Adrenal gland (tissue), 12 donors: ENCODE data around the gene COL9A3. TPM values are rescaled to one million over a fixed set of nuclear protein-coding genes. Genes with fewer than 3 reads are reported as not detected.

Experiments
- DNase-seq, 7 donors: peaks; one replicate each; pipeline ENCODE4 v3.0.0-alpha.2; 2019 to 2020
- H3K27ac ChIP-seq, 5 donors: fragments of 200-600 bp; sonication (generic) in 4 of 5; 1 replicate in 3 of 5; 2 replicates in 2 of 5; pipeline versions ENCODE4 v1.5.1 to v1.8.0; 2016 to 2020; ENCODE audit warnings: mild to moderate bottlenecking in 1 of 5
- H3K27me3 ChIP-seq: fragments of 200-600 bp; 2 replicates; pipeline ENCODE4 v1.8.0; 2021
- H3K36me3 ChIP-seq, 2 donors: fragments of 200-600 bp; replicated peaks in 1 of 2; 1 replicate in 1 of 2; 2 replicates in 1 of 2; pipeline versions ENCODE4 v1.5.1 to v1.8.0; 2018 to 2022
- H3K4me1 ChIP-seq, 2 donors: fragments of 200-600 bp; replicated peaks in 1 of 2; 1 replicate in 1 of 2; 2 replicates in 1 of 2; pipeline versions ENCODE4 v1.5.1 to v1.8.0; 2018 to 2021
- H3K4me3 ChIP-seq, 4 donors: fragments of 200-600 bp; sonication (generic) in 3 of 4; one replicate each; pipeline ENCODE4 v1.5.1; 2016 to 2018
- H3K9me3 ChIP-seq, 3 donors: fragments of 200-600 bp; sonication (generic) in 1 of 3; replicated peaks in 1 of 3; 1 replicate in 2 of 3; 2 replicates in 1 of 3; pipeline versions ENCODE4 v1.5.1 to v1.8.0; 2016 to 2021
- POLR2A ChIP-seq, 2 donors: fragments of 450-650 bp; IDR thresholded peaks; one replicate each; pipeline ENCODE4 v1.6.1; 2017; ENCODE audit warnings: antibody characterized with exemption in 2 of 2, mild to moderate bottlenecking in 2 of 2, moderate library complexity in 1 of 2
- WGBS, 4 donors: extraction: QIAGEN DNeasy Blood & Tissue Kit in 2 of 4; methylation state at CpG; one replicate each; pipeline versions ENCODE4 v1.1.5 to v1.1.7; 2013 to 2017; 5-methylcytosine and 5-hydroxymethylcytosine counted together
- intact Hi-C, 2 donors: fragments of 100-400 bp; cut with DNase I; formaldehyde crosslinking; loops; one replicate each; pipeline versions ENCODE4 v1.14.1 to v1.15.0; 2022 to 2023
- polyA plus RNA-seq, 3 donors: library from polyadenylated mRNA; stranded (reverse); fragments of 200-250 nt in 2 of 3; fragments of 350-450 nt in 1 of 3; fragmentation: Illumina TruSeq in 1 of 3; extraction: RNeasy Lipid Tissue Mini Kit (QIAGEN cat#74804) in 1 of 3; gene quantifications; one replicate each; pipeline ENCODE4 v1.2.3, GENCODE V29; 2013 to 2014
- total RNA-seq, 9 donors: library from RNA; depleted of rRNA in 4 of 9; stranded (reverse); fragments of >200 nt in 4 of 9; fragments of 120-200 nt in 1 of 9; fragmentation: NEBNext Ultra II Directional in 1 of 9; extraction: Animal tissue kit (Norgen Biotek cat#: 25700) in 1 of 9; gene quantifications; one replicate each; pipeline versions ENCODE4 v1.1.0 to v1.2.4, GENCODE V29; 2013 to 2023
- TF ChIP-seq, protein P1 (sequence below), 6 experiments: fragments of 450-650 bp in 4 of 6; fragments of 200-600 bp in 2 of 6; sonication (generic) in 1 of 6; IDR thresholded peaks; 1 replicate in 5 of 6; 2 replicates in 1 of 6; pipeline versions ENCODE4 v1.5.1 to v1.8.0; 2016 to 2021; ENCODE audit warnings: antibody characterized with exemption in 6 of 6, mild to moderate bottlenecking in 2 of 6, moderate library complexity in 1 of 6
- donor health status: healthy with polysubstance abuse.
- donor health status: Bipolar disorder and iron deficiency.
- donor health status: DM: yes; HTN: yes; CAD: no.
- donor health status: DM: no; HTN: no; CAD: no.
- donor health status: DM: no; HTN: no; CAD: no.
- donor health status: DM: yes; HTN: yes; CAD: no.

The COL9A3 gene
- total and polyA plus RNA-seq, 12 donors: 0.22 to 27.8 (median 1.4) TPM

DNA sequence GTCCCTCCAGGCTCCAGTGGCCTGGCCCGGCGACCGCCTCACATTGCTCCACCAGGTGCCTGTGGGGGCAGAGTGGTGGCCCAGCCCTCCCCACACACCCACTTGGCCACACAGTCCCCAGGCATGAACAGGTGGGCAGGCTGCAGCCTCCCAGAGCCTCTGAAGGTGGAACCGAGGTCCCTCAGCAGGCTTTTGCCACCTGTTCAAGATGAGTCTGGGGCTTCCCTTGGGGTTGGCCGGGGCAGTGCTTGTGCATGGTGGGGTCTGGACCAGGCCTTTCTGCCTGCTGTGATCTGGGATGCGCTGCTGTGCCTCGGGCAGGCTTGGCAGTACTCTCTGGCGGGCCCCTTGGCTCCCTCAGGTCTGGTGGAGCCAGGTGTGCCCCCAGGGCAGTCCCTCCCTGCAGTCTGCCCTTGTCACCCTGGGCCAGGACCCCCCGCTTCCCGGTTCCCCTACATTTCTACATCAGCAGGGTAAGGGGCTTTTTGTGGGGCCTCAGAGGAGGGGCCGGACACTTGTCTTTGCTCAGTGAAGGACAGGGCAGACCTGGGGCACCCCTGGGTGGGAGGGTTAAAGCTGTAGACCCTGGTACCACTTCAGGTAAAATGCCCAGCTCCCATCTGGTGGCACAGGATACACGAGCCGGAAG, 2.7 kb upstream of the COL9A3 start:
- no peak for DNase-seq
- WGBS, 4 donors: 72 to 87% (median 79%) methylated on average over 8 to 13 of the region's 13 CpGs
- no peak for TF ChIP-seq POLR2A (IDR thresholded peaks at IDR 0.05)
- TF ChIP-seq, protein P1, sequence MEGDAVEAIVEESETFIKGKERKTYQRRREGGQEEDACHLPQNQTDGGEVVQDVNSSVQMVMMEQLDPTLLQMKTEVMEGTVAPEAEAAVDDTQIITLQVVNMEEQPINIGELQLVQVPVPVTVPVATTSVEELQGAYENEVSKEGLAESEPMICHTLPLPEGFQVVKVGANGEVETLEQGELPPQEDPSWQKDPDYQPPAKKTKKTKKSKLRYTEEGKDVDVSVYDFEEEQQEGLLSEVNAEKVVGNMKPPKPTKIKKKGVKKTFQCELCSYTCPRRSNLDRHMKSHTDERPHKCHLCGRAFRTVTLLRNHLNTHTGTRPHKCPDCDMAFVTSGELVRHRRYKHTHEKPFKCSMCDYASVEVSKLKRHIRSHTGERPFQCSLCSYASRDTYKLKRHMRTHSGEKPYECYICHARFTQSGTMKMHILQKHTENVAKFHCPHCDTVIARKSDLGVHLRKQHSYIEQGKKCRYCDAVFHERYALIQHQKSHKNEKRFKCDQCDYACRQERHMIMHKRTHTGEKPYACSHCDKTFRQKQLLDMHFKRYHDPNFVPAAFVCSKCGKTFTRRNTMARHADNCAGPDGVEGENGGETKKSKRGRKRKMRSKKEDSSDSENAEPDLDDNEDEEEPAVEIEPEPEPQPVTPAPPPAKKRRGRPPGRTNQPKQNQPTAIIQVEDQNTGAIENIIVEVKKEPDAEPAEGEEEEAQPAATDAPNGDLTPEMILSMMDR (IDR thresholded peaks at IDR 0.05): no peak
- Histone ChIP-seq H3K27ac (no peak overlapping the region), H3K9me3 (no peaks in the 10 kb centered on the region), H3K27me3 (peaks cover 23% of the 10 kb centered on the region), H3K4me3 (no peak overlapping the region), H3K4me1 (peaks cover 0 to 19% of the 10 kb centered on the region in 2 donors), H3K36me3 (peaks cover 0 to 44% of the 10 kb centered on the region in 2 donors)
- intact Hi-C loops: no loop called here

- intact Hi-C loops: no loop called here
- Histone ChIP-seq H3K4me1 (peaks cover 0 to 24% of the 10 kb centered on the region in 2 donors), H3K9me3 (no peaks in the 10 kb centered on the region)
These were observed 2.2 kb upstream of the COL9A3 start for GRCh38 chr20:62814709-62815065.

GRCh38 chr20:62815066-62815991, 1.5 kb upstream of the COL9A3 start:
- Histone ChIP-seq H3K4me3 (no peak overlapping the region), H3K27ac (no peak overlapping the region), H3K4me1 (peaks cover 0 to 25% of the 10 kb centered on the region in 2 donors), H3K9me3 (no peaks in the 10 kb centered on the region), H3K27me3 (peaks cover 23% of the 10 kb centered on the region), H3K36me3 (peaks cover 0 to 32% of the 10 kb centered on the region in 2 donors)
- WGBS, 4 donors: 28 to 37% (median 33%) methylated on average over 19 to 24 of the region's 24 CpGs
- TF ChIP-seq, protein P1 (IDR thresholded peaks at IDR 0.05): no peak
- no peak for TF ChIP-seq POLR2A (IDR thresholded peaks at IDR 0.05)
- no peak for DNase-seq
- intact Hi-C loops: no loop called here

More at GRCh38 chr20:62814709-62815065, 2.2 kb upstream of the COL9A3 start:
- peaks cover 23% of the 10 kb centered on the region for H3K27me3 ChIP-seq
- no peak for TF ChIP-seq POLR2A (IDR thresholded peaks at IDR 0.05)
- TF ChIP-seq, protein P1 (IDR thresholded peaks at IDR 0.05): no peak
- DNase-seq: no peak
- H3K36me3 ChIP-seq: peaks cover 0 to 39% of the 10 kb centered on the region in 2 donors
- H3K4me3 ChIP-seq: no peak overlapping the region
- WGBS, 4 donors: 65 to 77% (median 68%) methylated on average over 3 to 12 of the region's 12 CpGs
- no peak overlapping the region for H3K27ac ChIP-seq
